SK-N-SH treated with all-trans-retinoic acid at 6 μM for 48 hours (cell line): ENCODE results near the gene OPRL1.

ENCODE experiments used
- ATAC-seq: fragments of 200-7000 bp; cut with Tn5 transposase; 3 replicates; pipeline ENCODE4 v1.9.1; 2020; ENCODE audit warnings: mild to moderate bottlenecking, moderate library complexity
- ARNTL ChIP-seq: fragments of 450-650 bp; formaldehyde crosslinking; IDR thresholded peaks from 2 replicates; pipeline ENCODE4 v1.5.0; 2020; ENCODE audit warnings: low read depth, mild to moderate bottlenecking, moderate library complexity, borderline replicate concordance
- BACH2 ChIP-seq: fragments of 250-450 bp; sonication (Bioruptor Pico); IDR thresholded peaks from 2 replicates; pipeline ENCODE4 v1.9.0; 2021; ENCODE audit warnings: mild to moderate bottlenecking, borderline replicate concordance
- CREB5 ChIP-seq: fragments of 250-450 bp; sonication (Bioruptor Pico); IDR thresholded peaks from 2 replicates; pipeline ENCODE4 v1.5.1; 2020; ENCODE audit warnings: low read depth, mild to moderate bottlenecking, moderate library complexity
- CSDC2 ChIP-seq: fragments of 250-450 bp; sonication (Bioruptor Pico); IDR thresholded peaks from 2 replicates; pipeline ENCODE4 v1.5.0; 2020; ENCODE audit warnings: mild to moderate bottlenecking, moderate library complexity
- CSRNP3 ChIP-seq: fragments of 250-450 bp; sonication (Bioruptor Pico); IDR thresholded peaks from 2 replicates; pipeline ENCODE4 v1.5.1; 2021; ENCODE audit warnings: mild to moderate bottlenecking, moderate library complexity
- ESRRG ChIP-seq: fragments of 250-450 bp; sonication (Bioruptor Pico); IDR thresholded peaks from 2 replicates; pipeline ENCODE4 v1.6.1; 2021; ENCODE audit warnings: mild to moderate bottlenecking
- ISL1 ChIP-seq: fragments of 250-450 bp; sonication (Bioruptor Pico); IDR thresholded peaks from 2 replicates; pipeline ENCODE4 v2.1.2; 2022; ENCODE audit warnings: mild to moderate bottlenecking, moderate library complexity
- OSR1 ChIP-seq: fragments of 250-450 bp; sonication (Bioruptor Pico); IDR thresholded peaks from 2 replicates; pipeline ENCODE4 v1.8.0; 2022; ENCODE audit warnings: moderate library complexity, mild to moderate bottlenecking, inconsistent platforms
- PATZ1 ChIP-seq: fragments of 250-450 bp; sonication (Bioruptor Pico); IDR thresholded peaks from 2 replicates; pipeline ENCODE4 v1.8.0; 2020; ENCODE audit warnings: mild to moderate bottlenecking, moderate library complexity, borderline replicate concordance
- POU6F1 ChIP-seq: fragments of 250-450 bp; sonication (Bioruptor Pico); IDR thresholded peaks from 2 replicates; pipeline ENCODE4 v1.8.0; 2021; ENCODE audit warnings: low read depth, mild to moderate bottlenecking, moderate library complexity, borderline replicate concordance
- RARB ChIP-seq: fragments of 250-450 bp; sonication (Bioruptor Pico); IDR thresholded peaks from 2 replicates; pipeline ENCODE4 v1.8.0; 2021; ENCODE audit warnings: mild to moderate bottlenecking, moderate library complexity
- SNAI2 ChIP-seq: fragments of 250-450 bp; sonication (Bioruptor Pico); IDR thresholded peaks from 2 replicates; pipeline ENCODE4 v1.5.0; 2020; ENCODE audit warnings: mild to moderate bottlenecking, moderate library complexity
- TCF4 ChIP-seq: fragments of 250-450 bp; sonication (Bioruptor Pico); IDR thresholded peaks from 2 replicates; pipeline ENCODE4 v1.8.0; 2021; ENCODE audit warnings: mild to moderate bottlenecking, moderate library complexity, borderline replicate concordance
- TSHZ2 ChIP-seq: fragments of 250-450 bp; sonication (Bioruptor Pico); IDR thresholded peaks from 2 replicates; pipeline ENCODE4 v1.5.0; 2020; ENCODE audit warnings: mild to moderate bottlenecking, moderate library complexity
- ZC3H10 ChIP-seq: fragments of 250-450 bp; sonication (Bioruptor Pico); IDR thresholded peaks from 2 replicates; pipeline ENCODE4 v1.5.1; 2021; ENCODE audit warnings: mild to moderate bottlenecking, moderate library complexity
- ZFP3 ChIP-seq: fragments of 250-450 bp; sonication (Bioruptor Pico); IDR thresholded peaks from 2 replicates; pipeline ENCODE4 v1.5.0; 2020; ENCODE audit warnings: mild to moderate bottlenecking, moderate library complexity
- ZFP30 ChIP-seq: fragments of 450-650 bp; formaldehyde crosslinking; IDR thresholded peaks from 2 replicates; pipeline ENCODE4 v1.5.0; 2022; ENCODE audit warnings: mild to moderate bottlenecking, moderate library complexity
- ZNF565 ChIP-seq: fragments of 450-650 bp; formaldehyde crosslinking; conservative IDR thresholded peaks from 2 replicates; pipeline ENCODE4 v1.5.0; 2020; ENCODE audit warnings: low read depth, mild to moderate bottlenecking, moderate library complexity
- ZNF70 ChIP-seq: fragments of 450-650 bp; formaldehyde crosslinking; IDR thresholded peaks from 2 replicates; pipeline ENCODE4 v1.5.0; 2020; ENCODE audit warnings: mild to moderate bottlenecking, moderate library complexity
- ZNF8 ChIP-seq: fragments of 450-650 bp; formaldehyde crosslinking; IDR thresholded peaks from 2 replicates; pipeline ENCODE4 v1.5.0; 2020; ENCODE audit warnings: mild to moderate bottlenecking, moderate library complexity

OPRL1 gene

GRCh38 chr20:64038565-64039292 is 41.2 kb upstream of the OPRL1 start:
- TF ChIP-seq ARNTL (CRISPR knock-in tag) (no peak), ZFP3 (CRISPR knock-in tag) (no peak), ZNF565 (CRISPR knock-in tag) (no peak), ESRRG (CRISPR knock-in tag) (no peak), PATZ1 (CRISPR knock-in tag) (no peak), CREB5 (CRISPR knock-in tag) (no peak), ZC3H10 (no peak), TCF4 (no peak)
- ATAC-seq = peak; percentile 87

- peak; percentile 23 for ATAC-seq
- TF ChIP-seq ZFP3 (CRISPR knock-in tag) = no peak
- no peak for TF ChIP-seq ISL1 (CRISPR knock-in tag)
- TF ChIP-seq POU6F1 = no peak
- no peak for TF ChIP-seq BACH2 (CRISPR knock-in tag)
- TF ChIP-seq ZNF565 (CRISPR knock-in tag) = no peak
- no peak for TF ChIP-seq RARB (CRISPR knock-in tag)
- TF ChIP-seq ZC3H10 = no peak
- TF ChIP-seq CREB5 (CRISPR knock-in tag) = no peak
- TF ChIP-seq ZNF8 = no peak
- no peak for TF ChIP-seq CSDC2
- TF ChIP-seq ZNF70 (CRISPR knock-in tag) = no peak
- no peak for TF ChIP-seq CSRNP3
- TF ChIP-seq OSR1 (CRISPR knock-in tag) = no peak
- TF ChIP-seq TSHZ2 (CRISPR knock-in tag) = no peak
- TF ChIP-seq ZFP30 (CRISPR knock-in tag) = no peak
- TF ChIP-seq PATZ1 (CRISPR knock-in tag) = no peak
- no peak for TF ChIP-seq ESRRG (CRISPR knock-in tag)
- TF ChIP-seq TCF4 = no peak
- TF ChIP-seq SNAI2 (CRISPR knock-in tag) = no peak
These were observed 40.4 kb upstream of the OPRL1 start for GRCh38 chr20:64039293-64040160.
